ENCODE data around the gene SLC12A9. TPM values are rescaled to one million over a fixed set of nuclear protein-coding genes. Genes with fewer than 3 reads are reported as not detected.

Gene SLC12A9
- total and polyA plus RNA-seq, 2 experiments from 2014 or later = 10.3 to 39.9 TPM

DNA sequence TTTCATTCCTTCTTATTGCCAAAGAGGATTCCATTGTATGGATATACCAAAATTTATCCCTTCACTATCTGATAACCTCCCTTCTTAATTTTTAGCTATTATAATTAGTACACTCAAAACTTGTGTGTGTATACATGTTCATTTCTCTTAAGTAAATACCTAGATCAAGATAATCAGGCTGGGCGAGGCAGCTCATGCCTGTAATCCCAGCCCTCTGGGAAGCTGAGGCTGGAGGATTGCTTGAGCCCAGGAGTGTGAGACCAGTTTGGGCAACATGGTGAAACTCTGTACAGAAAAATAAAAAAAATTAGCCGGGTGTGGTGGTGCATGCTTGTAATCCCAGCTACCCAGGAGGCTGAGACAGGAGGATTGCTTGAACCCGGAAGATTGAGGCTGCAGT, 59.0 kb downstream of the SLC12A9 start:
- Histone ChIP-seq H3K36me3 (ENCODE audit: insufficient read depth) (no peaks in the 10 kb centered on the region), H2AFZ (no peak overlapping the region), H3F3A (replicated peaks; ENCODE audit: low read depth) (no peaks in the 10 kb centered on the region), H3K79me2 (replicated peaks; ENCODE audit: insufficient read depth) (no peaks in the 10 kb centered on the region), H3K4me2 (no peak overlapping the region), H3K4me3 (no peak overlapping the region), H4K20me1 (replicated peaks; ENCODE audit: insufficient read depth) (no peaks in the 10 kb centered on the region), H3K27me3 (ENCODE audit: insufficient read depth) (no peaks in the 10 kb centered on the region), H3K9me2 (ENCODE audit: insufficient read depth) (no peaks in the 10 kb centered on the region), H3K4me1 (ENCODE audit: insufficient read depth) (no peaks in the 10 kb centered on the region), H3K27ac (ENCODE audit: low read depth) (no peak overlapping the region)
- DNase-seq (ENCODE audit: low spot score) = no peak
- Mint-ChIP-seq H3K27ac (no peak overlapping the region), H3K4me1 (no peaks in the 10 kb centered on the region; the same call in 2 of the 3 replicates), H3K9me3 (peaks cover 4% of the 10 kb centered on the region; the same call in 1 of the 3 replicates), H3K36me3 (ENCODE audit: low read depth) (no peaks in the 10 kb centered on the region; the same call in 2 of the 3 replicates), H3K27me3 (ENCODE audit: insufficient read depth, low read depth, poor library complexity) (peaks cover 6% of the 10 kb centered on the region), H3K4me3 (no peak overlapping the region)
- TF ChIP-seq ZNF331 (CRISPR knock-in tag; IDR thresholded peaks at IDR 0.05; ENCODE audit: low read depth) = no peak
- TF ChIP-seq, protein P1, sequence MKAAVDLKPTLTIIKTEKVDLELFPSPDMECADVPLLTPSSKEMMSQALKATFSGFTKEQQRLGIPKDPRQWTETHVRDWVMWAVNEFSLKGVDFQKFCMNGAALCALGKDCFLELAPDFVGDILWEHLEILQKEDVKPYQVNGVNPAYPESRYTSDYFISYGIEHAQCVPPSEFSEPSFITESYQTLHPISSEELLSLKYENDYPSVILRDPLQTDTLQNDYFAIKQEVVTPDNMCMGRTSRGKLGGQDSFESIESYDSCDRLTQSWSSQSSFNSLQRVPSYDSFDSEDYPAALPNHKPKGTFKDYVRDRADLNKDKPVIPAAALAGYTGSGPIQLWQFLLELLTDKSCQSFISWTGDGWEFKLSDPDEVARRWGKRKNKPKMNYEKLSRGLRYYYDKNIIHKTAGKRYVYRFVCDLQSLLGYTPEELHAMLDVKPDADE (IDR thresholded peaks at IDR 0.05) = no peak
- TF ChIP-seq STAT1 (IDR thresholded peaks at IDR 0.05; ENCODE audit: unreplicated experiment) = no peak
- no peak for TF ChIP-seq POLR2AphosphoS5 (IDR thresholded peaks at IDR 0.05; ENCODE audit: low read depth)
- no peak for TF ChIP-seq ZNF114 (CRISPR knock-in tag; IDR thresholded peaks at IDR 0.05)
- no peak for TF ChIP-seq JUNB (IDR thresholded peaks at IDR 0.05; ENCODE audit: unreplicated experiment)
- no peak for TF ChIP-seq NANOG (IDR thresholded peaks at IDR 0.05; ENCODE audit: borderline replicate concordance)
- TF ChIP-seq CREB1 (CRISPR knock-in tag; IDR thresholded peaks at IDR 0.05; ENCODE audit: low read depth) = no peak
- TF ChIP-seq EZH2phosphoT487 (IDR thresholded peaks at IDR 0.05; ENCODE audit: unreplicated experiment) = no peak
- TF ChIP-seq, protein P2, sequence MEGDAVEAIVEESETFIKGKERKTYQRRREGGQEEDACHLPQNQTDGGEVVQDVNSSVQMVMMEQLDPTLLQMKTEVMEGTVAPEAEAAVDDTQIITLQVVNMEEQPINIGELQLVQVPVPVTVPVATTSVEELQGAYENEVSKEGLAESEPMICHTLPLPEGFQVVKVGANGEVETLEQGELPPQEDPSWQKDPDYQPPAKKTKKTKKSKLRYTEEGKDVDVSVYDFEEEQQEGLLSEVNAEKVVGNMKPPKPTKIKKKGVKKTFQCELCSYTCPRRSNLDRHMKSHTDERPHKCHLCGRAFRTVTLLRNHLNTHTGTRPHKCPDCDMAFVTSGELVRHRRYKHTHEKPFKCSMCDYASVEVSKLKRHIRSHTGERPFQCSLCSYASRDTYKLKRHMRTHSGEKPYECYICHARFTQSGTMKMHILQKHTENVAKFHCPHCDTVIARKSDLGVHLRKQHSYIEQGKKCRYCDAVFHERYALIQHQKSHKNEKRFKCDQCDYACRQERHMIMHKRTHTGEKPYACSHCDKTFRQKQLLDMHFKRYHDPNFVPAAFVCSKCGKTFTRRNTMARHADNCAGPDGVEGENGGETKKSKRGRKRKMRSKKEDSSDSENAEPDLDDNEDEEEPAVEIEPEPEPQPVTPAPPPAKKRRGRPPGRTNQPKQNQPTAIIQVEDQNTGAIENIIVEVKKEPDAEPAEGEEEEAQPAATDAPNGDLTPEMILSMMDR (conservative IDR thresholded peaks at IDR 0.05; ENCODE audit: low read depth in 2 of 2) = no peak
- TF ChIP-seq, protein P3, sequence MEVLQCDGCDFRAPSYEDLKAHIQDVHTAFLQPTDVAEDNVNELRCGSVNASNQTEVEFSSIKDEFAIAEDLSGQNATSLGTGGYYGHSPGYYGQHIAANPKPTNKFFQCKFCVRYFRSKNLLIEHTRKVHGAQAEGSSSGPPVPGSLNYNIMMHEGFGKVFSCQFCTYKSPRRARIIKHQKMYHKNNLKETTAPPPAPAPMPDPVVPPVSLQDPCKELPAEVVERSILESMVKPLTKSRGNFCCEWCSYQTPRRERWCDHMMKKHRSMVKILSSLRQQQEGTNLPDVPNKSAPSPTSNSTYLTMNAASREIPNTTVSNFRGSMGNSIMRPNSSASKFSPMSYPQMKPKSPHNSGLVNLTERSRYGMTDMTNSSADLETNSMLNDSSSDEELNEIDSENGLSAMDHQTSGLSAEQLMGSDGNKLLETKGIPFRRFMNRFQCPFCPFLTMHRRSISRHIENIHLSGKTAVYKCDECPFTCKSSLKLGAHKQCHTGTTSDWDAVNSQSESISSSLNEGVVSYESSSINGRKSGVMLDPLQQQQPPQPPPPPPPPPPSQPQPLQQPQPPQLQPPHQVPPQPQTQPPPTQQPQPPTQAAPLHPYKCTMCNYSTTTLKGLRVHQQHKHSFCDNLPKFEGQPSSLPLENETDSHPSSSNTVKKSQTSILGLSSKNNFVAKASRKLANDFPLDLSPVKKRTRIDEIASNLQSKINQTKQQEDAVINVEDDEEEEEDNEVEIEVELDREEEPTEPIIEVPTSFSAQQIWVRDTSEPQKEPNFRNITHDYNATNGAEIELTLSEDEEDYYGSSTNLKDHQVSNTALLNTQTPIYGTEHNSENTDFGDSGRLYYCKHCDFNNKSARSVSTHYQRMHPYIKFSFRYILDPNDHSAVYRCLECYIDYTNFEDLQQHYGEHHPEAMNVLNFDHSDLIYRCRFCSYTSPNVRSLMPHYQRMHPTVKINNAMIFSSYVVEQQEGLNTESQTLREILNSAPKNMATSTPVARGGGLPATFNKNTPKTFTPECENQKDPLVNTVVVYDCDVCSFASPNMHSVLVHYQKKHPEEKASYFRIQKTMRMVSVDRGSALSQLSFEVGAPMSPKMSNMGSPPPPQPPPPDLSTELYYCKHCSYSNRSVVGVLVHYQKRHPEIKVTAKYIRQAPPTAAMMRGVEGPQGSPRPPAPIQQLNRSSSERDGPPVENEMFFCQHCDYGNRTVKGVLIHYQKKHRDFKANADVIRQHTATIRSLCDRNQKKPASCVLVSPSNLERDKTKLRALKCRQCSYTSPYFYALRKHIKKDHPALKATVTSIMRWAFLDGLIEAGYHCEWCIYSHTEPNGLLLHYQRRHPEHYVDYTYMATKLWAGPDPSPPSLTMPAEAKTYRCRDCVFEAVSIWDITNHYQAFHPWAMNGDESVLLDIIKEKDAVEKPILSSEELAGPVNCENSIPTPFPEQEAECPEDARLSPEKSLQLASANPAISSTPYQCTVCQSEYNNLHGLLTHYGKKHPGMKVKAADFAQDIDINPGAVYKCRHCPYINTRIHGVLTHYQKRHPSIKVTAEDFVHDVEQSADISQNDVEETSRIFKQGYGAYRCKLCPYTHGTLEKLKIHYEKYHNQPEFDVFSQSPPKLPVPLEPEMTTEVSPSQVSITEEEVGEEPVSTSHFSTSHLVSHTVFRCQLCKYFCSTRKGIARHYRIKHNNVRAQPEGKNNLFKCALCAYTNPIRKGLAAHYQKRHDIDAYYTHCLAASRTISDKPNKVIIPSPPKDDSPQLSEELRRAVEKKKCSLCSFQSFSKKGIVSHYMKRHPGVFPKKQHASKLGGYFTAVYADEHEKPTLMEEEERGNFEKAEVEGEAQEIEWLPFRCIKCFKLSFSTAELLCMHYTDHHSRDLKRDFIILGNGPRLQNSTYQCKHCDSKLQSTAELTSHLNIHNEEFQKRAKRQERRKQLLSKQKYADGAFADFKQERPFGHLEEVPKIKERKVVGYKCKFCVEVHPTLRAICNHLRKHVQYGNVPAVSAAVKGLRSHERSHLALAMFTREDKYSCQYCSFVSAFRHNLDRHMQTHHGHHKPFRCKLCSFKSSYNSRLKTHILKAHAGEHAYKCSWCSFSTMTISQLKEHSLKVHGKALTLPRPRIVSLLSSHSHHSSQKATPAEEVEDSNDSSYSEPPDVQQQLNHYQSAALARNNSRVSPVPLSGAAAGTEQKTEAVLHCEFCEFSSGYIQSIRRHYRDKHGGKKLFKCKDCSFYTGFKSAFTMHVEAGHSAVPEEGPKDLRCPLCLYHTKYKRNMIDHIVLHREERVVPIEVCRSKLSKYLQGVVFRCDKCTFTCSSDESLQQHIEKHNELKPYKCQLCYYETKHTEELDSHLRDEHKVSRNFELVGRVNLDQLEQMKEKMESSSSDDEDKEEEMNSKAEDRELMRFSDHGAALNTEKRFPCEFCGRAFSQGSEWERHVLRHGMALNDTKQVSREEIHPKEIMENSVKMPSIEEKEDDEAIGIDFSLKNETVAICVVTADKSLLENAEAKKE (CRISPR knock-in tag; IDR thresholded peaks at IDR 0.05) = no peak
- TF ChIP-seq EZH2 (IDR thresholded peaks at IDR 0.05; ENCODE audit: low read depth, unreplicated experiment) = no peak
- TF ChIP-seq, protein P4, sequence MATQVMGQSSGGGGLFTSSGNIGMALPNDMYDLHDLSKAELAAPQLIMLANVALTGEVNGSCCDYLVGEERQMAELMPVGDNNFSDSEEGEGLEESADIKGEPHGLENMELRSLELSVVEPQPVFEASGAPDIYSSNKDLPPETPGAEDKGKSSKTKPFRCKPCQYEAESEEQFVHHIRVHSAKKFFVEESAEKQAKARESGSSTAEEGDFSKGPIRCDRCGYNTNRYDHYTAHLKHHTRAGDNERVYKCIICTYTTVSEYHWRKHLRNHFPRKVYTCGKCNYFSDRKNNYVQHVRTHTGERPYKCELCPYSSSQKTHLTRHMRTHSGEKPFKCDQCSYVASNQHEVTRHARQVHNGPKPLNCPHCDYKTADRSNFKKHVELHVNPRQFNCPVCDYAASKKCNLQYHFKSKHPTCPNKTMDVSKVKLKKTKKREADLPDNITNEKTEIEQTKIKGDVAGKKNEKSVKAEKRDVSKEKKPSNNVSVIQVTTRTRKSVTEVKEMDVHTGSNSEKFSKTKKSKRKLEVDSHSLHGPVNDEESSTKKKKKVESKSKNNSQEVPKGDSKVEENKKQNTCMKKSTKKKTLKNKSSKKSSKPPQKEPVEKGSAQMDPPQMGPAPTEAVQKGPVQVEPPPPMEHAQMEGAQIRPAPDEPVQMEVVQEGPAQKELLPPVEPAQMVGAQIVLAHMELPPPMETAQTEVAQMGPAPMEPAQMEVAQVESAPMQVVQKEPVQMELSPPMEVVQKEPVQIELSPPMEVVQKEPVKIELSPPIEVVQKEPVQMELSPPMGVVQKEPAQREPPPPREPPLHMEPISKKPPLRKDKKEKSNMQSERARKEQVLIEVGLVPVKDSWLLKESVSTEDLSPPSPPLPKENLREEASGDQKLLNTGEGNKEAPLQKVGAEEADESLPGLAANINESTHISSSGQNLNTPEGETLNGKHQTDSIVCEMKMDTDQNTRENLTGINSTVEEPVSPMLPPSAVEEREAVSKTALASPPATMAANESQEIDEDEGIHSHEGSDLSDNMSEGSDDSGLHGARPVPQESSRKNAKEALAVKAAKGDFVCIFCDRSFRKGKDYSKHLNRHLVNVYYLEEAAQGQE (IDR thresholded peaks at IDR 0.05; ENCODE audit: unreplicated experiment) = no peak
- no peak for ATAC-seq

Measured in GM23338 (cell line).